ENCODE data around the gene RUBCNL. TPM values are rescaled to one million over a fixed set of nuclear protein-coding genes. Genes with fewer than 3 reads are reported as not detected.

RUBCNL gene
- polyA plus RNA-seq, 1 experiment: 0.36 TPM

- Histone ChIP-seq H3K27me3 (ENCODE audit: control insufficient read depth, insufficient read depth, low read length) (peaks cover 14% of the 10 kb centered on the region), H3K4me3 (ENCODE audit: low read depth, low read length) (no peak overlapping the region), H3K36me3 (ENCODE audit: control insufficient read depth, insufficient read depth, low read length) (no peaks in the 10 kb centered on the region)
- ChIA-PET CTCF (no interaction called here), POLR2A (no interaction called here)
- TF ChIP-seq, protein P1, sequence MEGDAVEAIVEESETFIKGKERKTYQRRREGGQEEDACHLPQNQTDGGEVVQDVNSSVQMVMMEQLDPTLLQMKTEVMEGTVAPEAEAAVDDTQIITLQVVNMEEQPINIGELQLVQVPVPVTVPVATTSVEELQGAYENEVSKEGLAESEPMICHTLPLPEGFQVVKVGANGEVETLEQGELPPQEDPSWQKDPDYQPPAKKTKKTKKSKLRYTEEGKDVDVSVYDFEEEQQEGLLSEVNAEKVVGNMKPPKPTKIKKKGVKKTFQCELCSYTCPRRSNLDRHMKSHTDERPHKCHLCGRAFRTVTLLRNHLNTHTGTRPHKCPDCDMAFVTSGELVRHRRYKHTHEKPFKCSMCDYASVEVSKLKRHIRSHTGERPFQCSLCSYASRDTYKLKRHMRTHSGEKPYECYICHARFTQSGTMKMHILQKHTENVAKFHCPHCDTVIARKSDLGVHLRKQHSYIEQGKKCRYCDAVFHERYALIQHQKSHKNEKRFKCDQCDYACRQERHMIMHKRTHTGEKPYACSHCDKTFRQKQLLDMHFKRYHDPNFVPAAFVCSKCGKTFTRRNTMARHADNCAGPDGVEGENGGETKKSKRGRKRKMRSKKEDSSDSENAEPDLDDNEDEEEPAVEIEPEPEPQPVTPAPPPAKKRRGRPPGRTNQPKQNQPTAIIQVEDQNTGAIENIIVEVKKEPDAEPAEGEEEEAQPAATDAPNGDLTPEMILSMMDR (IDR thresholded peaks at IDR 0.05; ENCODE audit: insufficient read depth, low read depth, low read length): no peak
- no peak for DNase-seq (ENCODE audit: low read depth)
These were observed 4.8 kb downstream of the RUBCNL start for GRCh38 chr13:46382224-46382623.

DNA sequence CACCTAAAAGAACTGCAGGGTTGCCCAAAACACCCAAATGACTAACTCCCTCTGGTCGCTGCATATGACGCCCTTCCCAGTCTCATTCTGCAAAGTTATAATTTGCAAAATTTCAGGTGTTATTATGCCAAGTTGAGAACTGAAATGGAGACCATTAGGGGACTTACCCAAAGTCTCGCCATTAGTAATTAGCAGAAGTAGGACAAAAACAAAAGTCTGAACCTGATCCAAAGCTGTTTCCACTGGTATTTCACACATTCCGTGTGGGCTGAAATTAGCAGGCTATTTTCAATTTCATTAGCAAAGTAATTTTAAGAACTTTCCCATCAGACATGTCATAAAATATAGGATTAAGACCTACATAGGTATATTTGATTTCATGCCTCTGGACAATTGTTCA is 6.8 kb downstream of the RUBCNL start:
- no peak for DNase-seq (ENCODE audit: low read depth)
- H3K27me3 ChIP-seq (ENCODE audit: control insufficient read depth, insufficient read depth, low read length): peaks cover 6% of the 10 kb centered on the region
- ChIA-PET CTCF (interaction anchor here (1.5 kb wide), 1 partner anchor 9 kb away, joined by 3 read pairs; no protein-coding TSS in a partner anchor), POLR2A (no interaction called here)
- H3K4me3 ChIP-seq (ENCODE audit: low read depth, low read length): no peak overlapping the region
- no peaks in the 10 kb centered on the region for H3K36me3 ChIP-seq (ENCODE audit: control insufficient read depth, insufficient read depth, low read length)
- TF ChIP-seq, protein P1 (IDR thresholded peaks at IDR 0.05; ENCODE audit: insufficient read depth, low read depth, low read length): no peak

- TF ChIP-seq, protein P1 (IDR thresholded peaks at IDR 0.05; ENCODE audit: insufficient read depth, low read depth, low read length): no peak
These were observed 7.4 kb downstream of the RUBCNL start for GRCh38 chr13:46379611-46380010.

DNA sequence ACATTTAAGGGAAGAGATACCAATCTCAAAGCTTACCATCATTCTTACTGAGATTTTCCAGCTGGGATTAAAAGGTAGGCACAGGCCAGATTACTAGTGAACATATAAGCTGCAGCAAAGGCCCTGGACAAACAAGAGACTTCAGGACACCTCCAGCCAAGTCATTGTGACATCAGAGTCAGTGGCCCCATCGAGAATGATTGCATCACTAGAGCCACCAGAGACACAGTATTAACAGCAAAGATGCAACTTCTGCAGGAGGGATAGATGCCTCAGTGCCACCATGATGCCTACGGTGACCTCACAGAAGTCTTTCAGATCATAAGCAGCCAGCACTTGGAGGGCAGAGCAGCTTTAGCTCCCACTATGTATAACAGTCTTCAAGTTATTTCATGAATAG is 8.6 kb downstream of the RUBCNL start:
- Histone ChIP-seq H3K4me3 (ENCODE audit: low read depth, low read length) (no peak overlapping the region), H3K27me3 (ENCODE audit: control insufficient read depth, insufficient read depth, low read length) (peaks cover 2% of the 10 kb centered on the region; the same call in 1 of the 2 replicates), H3K36me3 (ENCODE audit: control insufficient read depth, insufficient read depth, low read length) (no peaks in the 10 kb centered on the region)
- no peak for DNase-seq (ENCODE audit: low read depth)
- ChIA-PET CTCF (no interaction called here), POLR2A (no interaction called here)
- TF ChIP-seq, protein P1 (IDR thresholded peaks at IDR 0.05; ENCODE audit: insufficient read depth, low read depth, low read length): no peak

More at GRCh38 chr13:46379611-46380010, 7.4 kb downstream of the RUBCNL start:
- Histone ChIP-seq H3K36me3 (ENCODE audit: control insufficient read depth, insufficient read depth, low read length) (no peaks in the 10 kb centered on the region), H3K4me3 (ENCODE audit: low read depth, low read length) (no peak overlapping the region), H3K27me3 (ENCODE audit: control insufficient read depth, insufficient read depth, low read length) (peaks cover 2% of the 10 kb centered on the region; the same call in 1 of the 2 replicates)
- DNase-seq (ENCODE audit: low read depth): no peak
- ChIA-PET POLR2A (no interaction called here), CTCF (interaction anchor here (1.5 kb wide), 1 partner anchor 9 kb away, joined by 3 read pairs; no protein-coding TSS in a partner anchor)

DNA sequence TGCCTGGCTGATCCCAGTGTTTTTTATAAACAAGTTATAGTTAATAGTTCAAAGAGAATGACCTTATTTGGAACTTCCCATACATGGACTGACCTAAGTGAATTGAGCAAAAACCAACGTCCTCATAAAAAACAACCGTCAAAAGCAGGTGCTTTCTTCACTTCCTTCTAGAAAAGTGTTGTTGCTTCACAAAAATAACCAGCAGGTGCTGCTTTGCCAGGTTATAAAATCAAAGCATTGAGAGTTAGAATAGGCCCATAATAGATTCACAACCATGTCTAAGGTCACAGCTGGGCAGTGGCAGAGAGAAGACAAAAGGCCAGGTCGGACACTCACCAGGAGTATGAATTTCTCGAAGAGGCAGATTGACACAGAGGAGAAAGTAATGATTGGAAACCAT is 9.5 kb downstream of the RUBCNL start:
- ChIA-PET POLR2A (no interaction called here), CTCF (no interaction called here)
- H3K27me3 ChIP-seq (ENCODE audit: control insufficient read depth, insufficient read depth, low read length): no peaks in the 10 kb centered on the region
- H3K36me3 ChIP-seq (ENCODE audit: control insufficient read depth, insufficient read depth, low read length): no peaks in the 10 kb centered on the region
- no peak overlapping the region for H3K4me3 ChIP-seq (ENCODE audit: low read depth, low read length)
- TF ChIP-seq, protein P1 (IDR thresholded peaks at IDR 0.05; ENCODE audit: insufficient read depth, low read depth, low read length): no peak
- no peak for DNase-seq (ENCODE audit: low read depth)

All from BJ (cell line).